GM23248 (cell line): Measurements from ENCODE around the gene DENND5B.

Source experiments
- EZH2 ChIP-seq: fragments of 200-600 bp; sonication (generic); IDR thresholded peaks from 2 replicates; pipeline ENCODE4 v1.6.1; 2018; ENCODE audit warnings: antibody characterized with exemption, mild to moderate bottlenecking; ENCODE audit not compliant: insufficient read depth, poor library complexity, severe bottlenecking
- EZH2phosphoT487 ChIP-seq: fragments of 200-600 bp; sonication (generic); IDR thresholded peaks from 2 replicates; pipeline ENCODE4 v1.6.1; 2018; ENCODE audit warnings: antibody characterized with exemption, moderate library complexity, mild to moderate bottlenecking, low read depth; ENCODE audit not compliant: insufficient read depth

- TF ChIP-seq EZH2phosphoT487 (no peak), EZH2 (no peak)
Measured at GRCh38 chr12:31504625-31505222, 86.2 kb downstream of the DENND5B start.
